ENCODE data around the gene OTC.

OTC gene

GRCh38 chrX:38402118-38402517, 49.7 kb downstream of the OTC start:
- H3K9me3 ChIP-seq (ENCODE audit: insufficient read depth, low read depth, low read length) = no peaks in the 10 kb centered on the region
- H3K27me3 ChIP-seq (ENCODE audit: insufficient read depth, low read length) = no peaks in the 10 kb centered on the region
- H3K27ac ChIP-seq (ENCODE audit: low read depth, low read length) = no peak overlapping the region
- no peak overlapping the region for H3K9ac ChIP-seq (ENCODE audit: low read depth, low read length)
- H3K4me1 ChIP-seq (ENCODE audit: insufficient read depth, low read length) = no peaks in the 10 kb centered on the region; the same call in 1 of the 2 replicates
- no peak overlapping the region for H3K4me3 ChIP-seq (ENCODE audit: low read length)
- no peaks in the 10 kb centered on the region for H3K36me3 ChIP-seq (ENCODE audit: insufficient read depth, low read length)

- Histone ChIP-seq H3K9ac (ENCODE audit: low read depth, low read length) (no peak overlapping the region), H3K27me3 (ENCODE audit: insufficient read depth, low read length) (no peaks in the 10 kb centered on the region), H3K9me3 (ENCODE audit: insufficient read depth, low read depth, low read length) (no peaks in the 10 kb centered on the region), H3K4me3 (ENCODE audit: low read length) (no peak overlapping the region), H3K36me3 (ENCODE audit: insufficient read depth, low read length) (no peaks in the 10 kb centered on the region), H3K4me1 (ENCODE audit: insufficient read depth, low read length) (no peaks in the 10 kb centered on the region; the same call in 1 of the 2 replicates), H3K27ac (ENCODE audit: low read depth, low read length) (no peak overlapping the region)
- WGBS = 93% methylated on average over 1 of the region's 1 CpG
Measured at GRCh38 chrX:38403834-38404233, 51.4 kb downstream of the OTC start.

- WGBS = 91% methylated on average over 2 of the region's 4 CpGs
- H3K27ac ChIP-seq (ENCODE audit: low read depth, low read length) = no peak overlapping the region
- H3K4me1 ChIP-seq (ENCODE audit: insufficient read depth, low read length) = no peaks in the 10 kb centered on the region
- no peaks in the 10 kb centered on the region for H3K9me3 ChIP-seq (ENCODE audit: insufficient read depth, low read depth, low read length)
- H3K27me3 ChIP-seq (ENCODE audit: insufficient read depth, low read length) = no peaks in the 10 kb centered on the region
- H3K9ac ChIP-seq (ENCODE audit: low read depth, low read length) = no peak overlapping the region
- no peak overlapping the region for H3K4me3 ChIP-seq (ENCODE audit: low read length)
- no peaks in the 10 kb centered on the region for H3K36me3 ChIP-seq (ENCODE audit: insufficient read depth, low read length)
Measured at GRCh38 chrX:38407126-38407525, 54.7 kb downstream of the OTC start.

GRCh38 chrX:38409289-38409688, 56.9 kb downstream of the OTC start:
- no peaks in the 10 kb centered on the region for H3K36me3 ChIP-seq (ENCODE audit: insufficient read depth, low read length)
- H3K9me3 ChIP-seq (ENCODE audit: insufficient read depth, low read depth, low read length) = no peaks in the 10 kb centered on the region
- H3K4me3 ChIP-seq (ENCODE audit: low read length) = no peak overlapping the region
- H3K9ac ChIP-seq (ENCODE audit: low read depth, low read length) = no peak overlapping the region
- H3K27ac ChIP-seq (ENCODE audit: low read depth, low read length) = no peak overlapping the region
- H3K4me1 ChIP-seq (ENCODE audit: insufficient read depth, low read length) = no peaks in the 10 kb centered on the region
- H3K27me3 ChIP-seq (ENCODE audit: insufficient read depth, low read length) = no peaks in the 10 kb centered on the region

GRCh38 chrX:38426785-38427184, 74.4 kb downstream of the OTC start:
- no peaks in the 10 kb centered on the region for H3K9me3 ChIP-seq (ENCODE audit: insufficient read depth, low read depth, low read length)
- H3K4me1 ChIP-seq (ENCODE audit: insufficient read depth, low read length) = no peaks in the 10 kb centered on the region
- no peak overlapping the region for H3K4me3 ChIP-seq (ENCODE audit: low read length)
- H3K27ac ChIP-seq (ENCODE audit: low read depth, low read length) = no peak overlapping the region
- no peak overlapping the region for H3K9ac ChIP-seq (ENCODE audit: low read depth, low read length)
- peaks cover 2% of the 10 kb centered on the region; the same call in 1 of the 2 replicates for H3K27me3 ChIP-seq (ENCODE audit: insufficient read depth, low read length)
- no peaks in the 10 kb centered on the region for H3K36me3 ChIP-seq (ENCODE audit: insufficient read depth, low read length)

GRCh38 chrX:38431525-38431924, 79.1 kb downstream of the OTC start:
- no peak overlapping the region for H3K27ac ChIP-seq (ENCODE audit: low read depth, low read length)
- no peak overlapping the region for H3K9ac ChIP-seq (ENCODE audit: low read depth, low read length)
- no peaks in the 10 kb centered on the region for H3K36me3 ChIP-seq (ENCODE audit: insufficient read depth, low read length)
- H3K4me3 ChIP-seq (ENCODE audit: low read length) = no peak overlapping the region
- 94% methylated on average over 1 of the region's 1 CpG for WGBS
- H3K27me3 ChIP-seq (ENCODE audit: insufficient read depth, low read length) = no peaks in the 10 kb centered on the region
- no peaks in the 10 kb centered on the region for H3K4me1 ChIP-seq (ENCODE audit: insufficient read depth, low read length)
- no peaks in the 10 kb centered on the region for H3K9me3 ChIP-seq (ENCODE audit: insufficient read depth, low read depth, low read length)

- WGBS = 97% methylated on average over 1 of the region's 1 CpG
- Histone ChIP-seq H3K9ac (ENCODE audit: low read depth, low read length) (no peak overlapping the region), H3K27ac (ENCODE audit: low read depth, low read length) (no peak overlapping the region), H3K27me3 (ENCODE audit: insufficient read depth, low read length) (no peaks in the 10 kb centered on the region), H3K36me3 (ENCODE audit: insufficient read depth, low read length) (no peaks in the 10 kb centered on the region), H3K9me3 (ENCODE audit: insufficient read depth, low read depth, low read length) (no peaks in the 10 kb centered on the region), H3K4me3 (ENCODE audit: low read length) (no peak overlapping the region), H3K4me1 (ENCODE audit: insufficient read depth, low read length) (no peaks in the 10 kb centered on the region)
Measured at GRCh38 chrX:38435130-38435529, 82.7 kb downstream of the OTC start.

GRCh38 chrX:38437093-38437492, 84.7 kb downstream of the OTC start:
- no peak overlapping the region for H3K4me3 ChIP-seq (ENCODE audit: low read length)
- no peaks in the 10 kb centered on the region for H3K36me3 ChIP-seq (ENCODE audit: insufficient read depth, low read length)
- no peaks in the 10 kb centered on the region for H3K4me1 ChIP-seq (ENCODE audit: insufficient read depth, low read length)
- no peak overlapping the region for H3K27ac ChIP-seq (ENCODE audit: low read depth, low read length)
- no peaks in the 10 kb centered on the region for H3K27me3 ChIP-seq (ENCODE audit: insufficient read depth, low read length)
- no peak overlapping the region for H3K9ac ChIP-seq (ENCODE audit: low read depth, low read length)
- no peaks in the 10 kb centered on the region for H3K9me3 ChIP-seq (ENCODE audit: insufficient read depth, low read depth, low read length)
- WGBS = 93% methylated on average over 2 of the region's 2 CpGs

- H3K9me3 ChIP-seq (ENCODE audit: insufficient read depth, low read depth, low read length) = no peaks in the 10 kb centered on the region
- no peak overlapping the region for H3K27ac ChIP-seq (ENCODE audit: low read depth, low read length)
- no peak overlapping the region for H3K9ac ChIP-seq (ENCODE audit: low read depth, low read length)
- no peaks in the 10 kb centered on the region for H3K27me3 ChIP-seq (ENCODE audit: insufficient read depth, low read length)
- H3K36me3 ChIP-seq (ENCODE audit: insufficient read depth, low read length) = no peaks in the 10 kb centered on the region
- WGBS = 70% methylated on average over 5 of the region's 5 CpGs
- H3K4me1 ChIP-seq (ENCODE audit: insufficient read depth, low read length) = no peaks in the 10 kb centered on the region
- H3K4me3 ChIP-seq (ENCODE audit: low read length) = no peak overlapping the region
Measured at GRCh38 chrX:38438321-38438720, 85.9 kb downstream of the OTC start.

- no peaks in the 10 kb centered on the region for H3K9me3 ChIP-seq (ENCODE audit: insufficient read depth, low read depth, low read length)
- H3K9ac ChIP-seq (ENCODE audit: low read depth, low read length) = no peak overlapping the region
- H3K36me3 ChIP-seq (ENCODE audit: insufficient read depth, low read length) = no peaks in the 10 kb centered on the region
- no peaks in the 10 kb centered on the region for H3K27me3 ChIP-seq (ENCODE audit: insufficient read depth, low read length)
- no peaks in the 10 kb centered on the region for H3K4me1 ChIP-seq (ENCODE audit: insufficient read depth, low read length)
- H3K27ac ChIP-seq (ENCODE audit: low read depth, low read length) = no peak overlapping the region
- H3K4me3 ChIP-seq (ENCODE audit: low read length) = no peak overlapping the region
Measured at GRCh38 chrX:38452603-38453002, 100.2 kb downstream of the OTC start.

- Histone ChIP-seq H3K4me3 (ENCODE audit: low read length) (no peak overlapping the region), H3K27ac (ENCODE audit: low read depth, low read length) (no peak overlapping the region), H3K9ac (ENCODE audit: low read depth, low read length) (no peak overlapping the region), H3K27me3 (ENCODE audit: insufficient read depth, low read length) (no peaks in the 10 kb centered on the region), H3K9me3 (ENCODE audit: insufficient read depth, low read depth, low read length) (peaks cover 5% of the 10 kb centered on the region; the same call in 1 of the 2 replicates), H3K36me3 (ENCODE audit: insufficient read depth, low read length) (no peaks in the 10 kb centered on the region), H3K4me1 (ENCODE audit: insufficient read depth, low read length) (no peaks in the 10 kb centered on the region)
- WGBS = 94% methylated on average over 1 of the region's 1 CpG
Measured at GRCh38 chrX:38458071-38458470, 105.7 kb downstream of the OTC start.

- H3K27me3 ChIP-seq (ENCODE audit: insufficient read depth, low read length) = no peaks in the 10 kb centered on the region
- no peak overlapping the region for H3K27ac ChIP-seq (ENCODE audit: low read depth, low read length)
- H3K9me3 ChIP-seq (ENCODE audit: insufficient read depth, low read depth, low read length) = peaks cover 5% of the 10 kb centered on the region; the same call in 1 of the 2 replicates
- no peak overlapping the region for H3K9ac ChIP-seq (ENCODE audit: low read depth, low read length)
- no peaks in the 10 kb centered on the region for H3K36me3 ChIP-seq (ENCODE audit: insufficient read depth, low read length)
- no peaks in the 10 kb centered on the region for H3K4me1 ChIP-seq (ENCODE audit: insufficient read depth, low read length)
- no peak overlapping the region for H3K4me3 ChIP-seq (ENCODE audit: low read length)
Measured at GRCh38 chrX:38462257-38462656, 109.9 kb downstream of the OTC start.
